Medulla oblongata (tissue), 1 donor: Measurements from ENCODE around the gene TMTC2.
"Not testable (repeated sequence)": the region's sequence is repeated elsewhere in the genome, so short reads cannot be mapped to it uniquely, and the experiment has no call there.

ENCODE experiments used
- DNase-seq: peaks from one replicate; pipeline ENCODE4 v3.0.0-alpha.2; 2015; ENCODE audit errors: extremely low spot score

The TMTC2 gene

GRCh38 chr12:82727886-82728285 is 41.2 kb downstream of the TMTC2 start:
- no peak for DNase-seq

DNA sequence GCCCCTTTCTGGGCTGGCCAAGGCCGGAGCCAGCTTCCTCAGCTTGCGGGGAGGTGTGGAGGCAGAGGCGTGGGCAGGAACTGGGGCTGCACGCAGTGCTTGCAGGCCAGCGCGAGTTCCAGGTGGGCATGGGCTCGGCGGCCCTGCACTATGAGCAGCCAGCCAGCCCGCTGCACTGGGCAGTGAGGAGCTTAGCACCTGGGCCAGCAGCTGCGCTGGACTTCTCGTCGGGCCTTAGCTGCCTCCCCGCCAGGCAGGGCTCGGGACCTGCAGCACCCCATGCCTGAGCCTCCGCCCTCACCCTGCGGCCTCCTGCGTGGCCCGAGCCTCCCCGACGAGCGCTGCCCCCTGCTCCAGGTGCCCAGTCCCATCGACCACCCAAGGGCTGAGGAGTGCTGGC is 42.0 kb downstream of the TMTC2 start:
- DNase-seq = no peak

DNA sequence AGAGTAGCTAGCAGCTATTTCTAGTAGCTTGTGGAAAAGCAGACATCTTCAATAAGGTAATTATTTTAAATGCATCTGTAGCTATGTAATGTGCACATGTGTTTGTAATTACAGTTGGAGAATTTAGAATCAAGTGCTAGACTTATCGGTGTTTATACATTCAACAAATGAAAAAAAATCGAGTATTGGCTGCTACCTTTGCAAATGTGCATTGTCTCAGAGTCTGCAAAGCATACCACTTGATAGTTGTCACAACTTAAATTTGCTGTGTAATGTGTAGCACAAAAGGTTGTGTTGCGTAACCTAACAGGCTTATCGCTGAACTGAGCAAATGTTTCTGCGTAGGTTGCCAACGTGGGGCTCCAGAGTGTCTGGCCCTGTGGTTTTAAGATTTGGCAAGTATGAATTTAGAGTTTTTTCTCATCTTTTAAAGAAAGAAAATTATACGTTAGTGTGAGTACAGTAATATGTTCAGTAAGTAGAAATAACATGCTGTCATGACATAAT is 44.3 kb downstream of the TMTC2 start:
- DNase-seq = no peak

GRCh38 chr12:82740129-82741000 is 53.7 kb downstream of the TMTC2 start:
- DNase-seq = no peak

DNA sequence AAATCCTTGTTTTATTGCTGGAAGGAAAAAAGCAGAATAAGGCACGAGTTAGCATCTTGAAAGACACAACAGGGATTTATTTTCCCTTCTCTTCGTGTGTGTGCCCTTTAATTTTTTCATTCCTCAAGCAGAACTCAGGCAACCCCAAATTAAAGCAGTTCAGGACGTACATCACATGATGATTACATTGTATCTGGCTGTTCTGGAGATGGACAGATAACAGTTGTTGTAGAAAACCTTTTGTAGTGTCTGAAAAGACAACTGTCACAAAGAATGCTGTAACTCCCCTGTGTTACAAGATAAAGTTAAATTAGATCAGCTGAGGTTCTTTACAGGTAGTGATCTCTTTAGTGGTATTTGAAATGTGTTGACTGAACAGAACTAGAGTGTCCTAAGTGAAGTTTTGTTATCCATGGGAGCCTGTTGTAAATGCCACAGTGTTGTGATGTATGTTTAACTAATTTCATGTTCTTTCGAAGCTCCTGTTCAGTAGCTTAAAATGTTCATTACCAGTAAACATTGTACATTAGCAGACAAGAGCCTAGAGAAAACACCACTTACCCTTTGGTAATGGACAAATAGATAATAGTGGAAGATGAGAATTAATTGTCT is 58.5 kb downstream of the TMTC2 start:
- DNase-seq = no peak

- DNase-seq = no peak
These were observed 59.1 kb downstream of the TMTC2 start for GRCh38 chr12:82745807-82746206.

DNA sequence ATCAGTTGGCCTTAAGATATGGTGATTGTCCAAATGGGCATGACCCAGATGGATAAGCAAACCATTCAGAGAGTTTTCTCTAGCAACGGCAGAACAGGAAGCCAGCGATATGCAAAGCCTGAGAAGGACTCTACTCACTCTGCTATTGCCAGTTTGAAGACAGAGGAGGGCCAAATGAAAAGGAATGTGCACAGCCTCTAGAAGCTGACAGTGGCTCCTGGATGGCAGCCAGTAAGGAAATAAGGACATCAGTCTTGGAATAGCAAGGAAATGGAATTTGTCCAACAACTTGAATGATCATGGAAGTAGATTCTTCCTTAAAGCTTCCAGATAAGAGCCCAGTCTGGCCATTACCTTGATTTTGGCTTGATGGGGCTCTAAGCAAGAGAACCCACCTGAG is 60.0 kb downstream of the TMTC2 start:
- no peak for DNase-seq

DNA sequence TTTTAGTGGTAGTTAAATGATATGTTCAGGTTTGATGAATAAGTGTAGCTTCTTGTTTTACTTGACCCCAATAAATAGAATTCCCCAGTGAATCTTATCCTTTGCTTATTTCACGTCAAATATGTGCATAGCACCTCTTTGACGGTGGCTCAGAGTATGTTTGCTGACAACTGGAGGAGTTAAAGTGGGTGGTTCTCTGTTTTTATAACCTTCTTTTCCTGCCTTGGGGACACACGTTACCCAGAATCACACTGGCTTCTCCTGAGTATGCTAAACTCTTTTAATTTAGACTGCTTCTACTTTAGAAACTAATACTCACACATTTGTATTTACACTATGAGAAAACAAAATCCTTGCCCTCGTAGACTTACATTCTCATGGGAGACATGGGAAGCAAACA is 62.3 kb downstream of the TMTC2 start:
- no peak for DNase-seq

DNA sequence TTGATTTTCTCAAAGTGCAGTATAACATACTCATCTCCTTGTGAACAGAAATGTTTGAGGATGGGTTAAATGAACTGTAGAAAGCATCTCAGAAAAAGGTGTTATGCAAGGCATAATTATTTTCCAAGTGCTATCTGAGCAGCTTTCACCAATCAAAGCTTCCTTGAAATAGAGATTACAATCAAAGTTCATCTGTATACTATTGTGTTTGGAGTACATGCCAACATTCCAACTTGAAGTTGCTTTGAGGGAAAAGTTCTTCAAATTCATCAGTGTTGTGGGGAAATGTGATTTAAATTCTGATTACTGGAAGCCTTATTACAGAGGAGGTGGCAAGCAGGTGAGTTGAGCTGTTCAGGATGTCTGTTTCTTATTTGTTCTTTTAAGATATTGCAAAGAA is 68.2 kb downstream of the TMTC2 start:
- DNase-seq = no peak

GRCh38 chr12:82756303-82756702 is 69.6 kb downstream of the TMTC2 start:
- DNase-seq = no peak

DNA sequence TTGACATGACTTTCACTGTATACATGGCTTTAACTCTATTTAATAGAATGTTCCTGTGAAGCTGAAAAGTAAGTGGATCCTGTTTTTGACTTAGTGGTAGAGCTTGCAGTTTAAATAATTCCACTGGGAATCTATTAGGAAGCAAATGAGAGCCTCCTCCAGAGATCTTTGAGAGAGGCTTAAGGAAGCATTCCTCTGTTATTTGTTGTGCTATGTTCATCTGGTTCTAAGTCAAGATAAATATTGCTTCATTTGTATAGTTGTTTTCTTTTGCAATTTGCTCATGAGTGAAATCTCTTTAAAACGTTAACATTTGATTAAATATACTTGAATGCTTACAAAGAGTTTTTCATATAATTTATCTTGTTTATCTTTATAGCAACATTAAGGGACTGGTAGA is 70.4 kb downstream of the TMTC2 start:
- no peak for DNase-seq

DNA sequence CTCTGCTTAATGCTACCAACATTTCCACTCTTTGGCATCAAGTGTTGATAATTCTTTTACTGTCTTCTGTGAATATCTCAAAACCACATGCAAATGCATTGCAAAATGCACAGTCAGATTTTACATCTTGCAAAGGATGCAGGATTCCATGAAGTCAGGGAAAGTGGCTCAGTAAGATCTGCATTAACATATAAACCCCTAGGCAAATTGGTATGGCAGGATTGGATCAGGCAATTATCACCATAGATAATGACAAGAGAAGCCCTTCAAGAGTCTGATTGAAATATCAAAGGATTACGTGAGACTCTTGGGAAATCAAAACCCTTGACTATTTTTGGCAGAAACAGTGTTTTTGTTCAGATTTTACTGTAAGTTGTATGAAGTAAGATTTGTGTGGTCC is 71.0 kb downstream of the TMTC2 start:
- DNase-seq = no peak

DNA sequence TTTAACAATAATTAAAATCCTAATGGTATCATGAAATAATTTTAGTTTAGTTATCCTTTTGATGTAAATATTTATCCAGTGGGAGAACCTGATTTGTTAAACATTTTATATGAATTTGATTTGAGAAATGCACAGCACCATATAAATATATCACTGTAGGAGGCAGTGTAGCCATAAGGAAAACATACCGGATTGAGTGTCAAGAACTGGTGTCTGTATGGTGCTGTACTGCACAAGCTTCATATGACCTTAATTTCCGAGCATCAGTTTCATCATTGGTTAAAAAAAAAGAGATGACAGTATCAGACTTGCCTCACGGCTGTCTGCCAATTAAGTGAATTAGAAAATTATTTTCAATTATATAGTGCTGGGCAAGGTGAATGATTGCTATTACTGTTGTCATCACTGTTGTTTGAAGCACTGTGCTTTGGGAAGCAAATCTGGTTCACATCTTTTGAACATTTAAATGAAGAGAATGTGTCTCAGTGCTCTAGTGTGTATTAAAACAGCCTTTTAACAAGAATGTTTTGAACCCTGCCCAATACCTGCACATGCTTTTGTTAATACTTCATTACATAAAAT is 72.1 kb downstream of the TMTC2 start:
- DNase-seq = no peak

- DNase-seq = no peak
These were observed 73.7 kb downstream of the TMTC2 start for GRCh38 chr12:82760423-82760822.

DNA sequence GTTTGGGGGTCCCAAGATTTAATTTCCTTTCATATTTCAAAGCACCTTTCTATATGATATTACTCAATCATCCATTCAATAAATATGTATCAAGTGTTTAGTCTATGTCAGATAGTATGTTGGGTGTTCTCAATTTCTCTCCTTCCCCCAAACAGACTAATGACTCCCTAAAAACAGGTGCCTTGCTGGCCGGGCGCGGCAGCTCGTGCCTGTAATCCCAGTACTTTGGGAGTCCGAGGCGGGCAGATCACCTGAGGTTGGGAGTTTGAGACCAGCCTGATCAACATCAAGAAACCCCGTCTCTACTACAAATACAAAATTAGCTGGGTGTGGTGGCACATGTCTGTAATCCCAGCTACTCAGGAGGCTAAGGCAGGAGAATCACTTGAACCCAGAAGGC is 78.5 kb downstream of the TMTC2 start:
- not testable (repeated sequence) for DNase-seq

GRCh38 chr12:82765971-82766705 is 79.4 kb downstream of the TMTC2 start:
- no peak for DNase-seq

DNA sequence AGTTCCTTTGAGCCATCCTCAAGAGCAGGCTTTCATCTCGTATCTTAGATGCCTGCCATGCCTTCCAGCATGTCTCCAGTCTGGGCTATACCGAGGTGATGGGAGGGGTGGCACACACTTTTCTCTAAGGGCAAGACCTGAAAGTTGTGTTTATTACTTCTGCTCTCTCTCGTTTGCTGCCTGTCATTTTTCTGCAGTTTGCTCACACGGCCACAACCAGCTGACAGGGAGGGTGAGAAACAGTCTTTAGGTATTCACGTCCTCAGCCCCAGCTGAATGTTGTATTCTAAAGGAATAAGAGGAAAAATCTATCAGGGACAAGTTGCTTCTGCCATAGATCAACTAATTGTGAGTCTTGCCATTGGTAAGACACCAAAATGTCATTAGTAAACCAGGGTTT is 88.0 kb downstream of the TMTC2 start:
- no peak for DNase-seq

GRCh38 chr12:82780517-82780916 is 93.8 kb downstream of the TMTC2 start:
- DNase-seq = no peak

GRCh38 chr12:82781309-82781997 is 94.7 kb downstream of the TMTC2 start:
- DNase-seq = peak; percentile 81

GRCh38 chr12:82783435-82783834 is 96.7 kb downstream of the TMTC2 start:
- DNase-seq = no peak

GRCh38 chr12:82787016-82787415 is 100.3 kb downstream of the TMTC2 start:
- no peak for DNase-seq

- DNase-seq = no peak
These were observed 101.9 kb downstream of the TMTC2 start for GRCh38 chr12:82788594-82788993.
